BJ (cell line): ENCODE measurements around the gene CLEC4F. TPM values are rescaled to one million over a fixed set of nuclear protein-coding genes. Genes with fewer than 3 reads are reported as not detected.

Experiments
- CTCF ChIA-PET: fragments of 350-600 bp; formaldehyde crosslinking; extraction: SDS; loops from one replicate; lab custom pipeline; 2021; ENCODE audit warnings: antibody characterized with exemption, inconsistent platforms; lab: Yijun Ruan, JAX
- POLR2A ChIA-PET: fragments of 300-600 bp; sonication (Branson Sonifier 250); formaldehyde crosslinking; extraction: SDS; loops from one replicate; lab custom pipeline; 2021; ENCODE audit warnings: antibody characterized with exemption; lab: Charles Lee
- DNase-seq: peaks from one replicate; pipeline ENCODE4 v3.0.0-alpha.2; 2011; ENCODE audit warnings: low read depth
- H3K27me3 ChIP-seq: 2 replicates; pipeline ENCODE4 v1.6.0; 2011; ENCODE audit warnings: low read length; ENCODE audit not compliant: control insufficient read depth, insufficient read depth
- H3K36me3 ChIP-seq: 2 replicates; pipeline ENCODE4 v1.5.1; 2011; ENCODE audit warnings: low read length; ENCODE audit not compliant: control insufficient read depth, insufficient read depth
- H3K4me3 ChIP-seq: 2 replicates; pipeline ENCODE4 v1.5.1; 2011; ENCODE audit warnings: low read depth, mild to moderate bottlenecking, control low read depth, low read length
- CTCF ChIP-seq: IDR thresholded peaks from 2 replicates; pipeline ENCODE4 v1.5.1; 2011; ENCODE audit warnings: low read depth, mild to moderate bottlenecking, control low read depth, inconsistent platforms, low read length, moderate library complexity; ENCODE audit not compliant: insufficient read depth
- polyA minus RNA-seq: library from RNA; depleted of rRNA, polyadenylated mRNA; stranded (reverse); fragments of >200 nt; gene quantifications from 2 replicates; pipeline ENCODE4 v1.2.3, GENCODE V29; 2011; rRNA and poly(A)+ RNA removed
- polyA plus RNA-seq: library from polyadenylated mRNA; depleted of rRNA; stranded (reverse); fragments of >200 nt; gene quantifications from 2 replicates; pipeline ENCODE4 v1.2.3, GENCODE V29; 2011; rRNA removed

CLEC4F gene
- polyA plus RNA-seq (not detected in 2 replicates), polyA minus RNA-seq (not detected in 2 replicates)

- TF ChIP-seq CTCF = no peak
- no peaks in the 10 kb centered on the region for H3K36me3 ChIP-seq
- H3K4me3 ChIP-seq = no peak within 1 kb of the TSS
- ChIA-PET CTCF (no interaction called here), POLR2A (no interaction called here)
- DNase-seq = no peak
- peaks cover 15% of the 10 kb centered on the region for H3K27me3 ChIP-seq
Observed at GRCh38 chr2:70820499-70820898, at the start of gene CLEC4F. Gene CLEC4F (minus strand): TSS chr2:70820599. CDS start chr2:70820523, 76 bp downstream.

GRCh38 chr2:70868970-70869369 lies 48.6 kb upstream of the CLEC4F start:
- peaks cover 12% of the 10 kb centered on the region for H3K27me3 ChIP-seq
- no peak for DNase-seq
- ChIA-PET CTCF (interaction anchor here (5.4 to 17.9 kb wide), 3 partner anchors 7 to 78 kb away, joined by 62 to 327 read pairs (median 91); no protein-coding TSS in a partner anchor), POLR2A (no interaction called here)
- TF ChIP-seq CTCF = no peak
- no peak overlapping the region for H3K4me3 ChIP-seq
- no peaks in the 10 kb centered on the region for H3K36me3 ChIP-seq

- peaks cover 17% of the 10 kb centered on the region for H3K27me3 ChIP-seq
- H3K4me3 ChIP-seq = no peak overlapping the region
- H3K36me3 ChIP-seq = no peaks in the 10 kb centered on the region
- ChIA-PET CTCF (interaction anchor here (0.6 to 17.9 kb wide), 17 partner anchors 10 to 176 kb away, joined by 3 to 327 read pairs (median 4); partner anchors contain the start of gene ANKRD53), POLR2A (no interaction called here)
- DNase-seq = peak; percentile 13
- TF ChIP-seq CTCF = peak; percentile 98
Observed at GRCh38 chr2:70861777-70862625, 41.6 kb upstream of the CLEC4F start.

GRCh38 chr2:70855667-70856066 lies 35.3 kb upstream of the CLEC4F start:
- ChIA-PET POLR2A (no interaction called here), CTCF (interaction anchor here (1.6 to 3.5 kb wide), 3 partner anchors 12 to 146 kb away, joined by 4 to 22 read pairs (median 4); no protein-coding TSS in a partner anchor)
- DNase-seq = no peak
- no peak overlapping the region for H3K4me3 ChIP-seq
- TF ChIP-seq CTCF = no peak
- H3K36me3 ChIP-seq = no peaks in the 10 kb centered on the region
- peaks cover 11% of the 10 kb centered on the region for H3K27me3 ChIP-seq

GRCh38 chr2:70854411-70854810 lies 34.0 kb upstream of the CLEC4F start:
- Histone ChIP-seq H3K27me3 (peaks cover 4% of the 10 kb centered on the region; the same call in 1 of the 2 replicates), H3K4me3 (no peak overlapping the region), H3K36me3 (no peaks in the 10 kb centered on the region)
- ChIA-PET POLR2A (no interaction called here), CTCF (interaction anchor here (3.5 kb wide), 1 partner anchor 17 kb away, joined by 22 read pairs; no protein-coding TSS in a partner anchor)
- DNase-seq = no peak
- TF ChIP-seq CTCF = no peak
